Measurements from ENCODE around the gene QPRT. TPM values are rescaled to one million over a fixed set of nuclear protein-coding genes. Genes with fewer than 3 reads are reported as not detected.

Gene QPRT
- total RNA-seq, 1 donor, result 19.5 TPM

GRCh38 chr16:29742683-29743275 is 63.8 kb downstream of the QPRT start:
- H3K27me3 ChIP-seq (ENCODE audit: insufficient read depth, low read length), result peaks cover 3% of the 10 kb centered on the region
- no peak overlapping the region for H3K4me3 ChIP-seq (ENCODE audit: insufficient read depth, low read length)
- no peaks in the 10 kb centered on the region for H3K79me2 ChIP-seq (ENCODE audit: insufficient read depth, low read length)
- H3K36me3 ChIP-seq (ENCODE audit: insufficient read depth, low read length), result no peaks in the 10 kb centered on the region
- no peak overlapping the region for H3K4me2 ChIP-seq (ENCODE audit: insufficient read depth, low read length)
- TF ChIP-seq CTCF (IDR thresholded peaks at IDR 0.05; ENCODE audit: extremely low read depth, low read depth, low read length), result no peak
- no peaks in the 10 kb centered on the region for H3K4me1 ChIP-seq (ENCODE audit: insufficient read depth, low read length)
- no peaks in the 10 kb centered on the region for H4K20me1 ChIP-seq (ENCODE audit: insufficient read depth, low read length)
- H3K27ac ChIP-seq (ENCODE audit: low read depth, low read length), result no peak overlapping the region
- H2AFZ ChIP-seq (ENCODE audit: low read length), result no peak overlapping the region
- no peaks in the 10 kb centered on the region for H3K9me3 ChIP-seq (ENCODE audit: low read depth, low read length)
- DNase-seq (ENCODE audit: insufficient read length, low spot score, missing footprints), result no peak

- Histone ChIP-seq H3K4me2 (ENCODE audit: insufficient read depth, low read length) (no peak overlapping the region), H3K4me1 (ENCODE audit: insufficient read depth, low read length) (no peaks in the 10 kb centered on the region), H3K79me2 (ENCODE audit: insufficient read depth, low read length) (no peaks in the 10 kb centered on the region), H4K20me1 (ENCODE audit: insufficient read depth, low read length) (no peaks in the 10 kb centered on the region), H2AFZ (ENCODE audit: low read length) (no peak overlapping the region), H3K27me3 (ENCODE audit: insufficient read depth, low read length) (no peaks in the 10 kb centered on the region), H3K4me3 (ENCODE audit: insufficient read depth, low read length) (no peak overlapping the region), H3K36me3 (ENCODE audit: insufficient read depth, low read length) (no peaks in the 10 kb centered on the region), H3K9me3 (ENCODE audit: low read depth, low read length) (no peaks in the 10 kb centered on the region), H3K27ac (ENCODE audit: low read depth, low read length) (no peak overlapping the region)
- peak; percentile 59 for DNase-seq (ENCODE audit: insufficient read length, low spot score, missing footprints)
- TF ChIP-seq CTCF (IDR thresholded peaks at IDR 0.05; ENCODE audit: extremely low read depth, low read depth, low read length), result no peak
Observed at GRCh38 chr16:29743475-29743826, 64.5 kb downstream of the QPRT start.

GRCh38 chr16:29743827-29744531 is 65.0 kb downstream of the QPRT start:
- no peak overlapping the region for H3K4me2 ChIP-seq (ENCODE audit: insufficient read depth, low read length)

More at GRCh38 chr16:29743827-29744531, 65.0 kb downstream of the QPRT start:
- Histone ChIP-seq H3K27me3 (ENCODE audit: insufficient read depth, low read length) (no peaks in the 10 kb centered on the region), H3K9me3 (ENCODE audit: low read depth, low read length) (no peaks in the 10 kb centered on the region), H3K79me2 (ENCODE audit: insufficient read depth, low read length) (no peaks in the 10 kb centered on the region), H3K27ac (ENCODE audit: low read depth, low read length) (no peak overlapping the region), H2AFZ (ENCODE audit: low read length) (no peak overlapping the region), H4K20me1 (ENCODE audit: insufficient read depth, low read length) (no peaks in the 10 kb centered on the region), H3K4me3 (ENCODE audit: insufficient read depth, low read length) (no peak overlapping the region), H3K36me3 (ENCODE audit: insufficient read depth, low read length) (no peaks in the 10 kb centered on the region), H3K4me1 (ENCODE audit: insufficient read depth, low read length) (no peaks in the 10 kb centered on the region)
- no peak for TF ChIP-seq CTCF (IDR thresholded peaks at IDR 0.05; ENCODE audit: extremely low read depth, low read depth, low read length)
- no peak for DNase-seq (ENCODE audit: insufficient read length, low spot score, missing footprints)
